GM12891 (cell line): Measurements from ENCODE around the gene LRRC59.
A peak's percentile ranks its signal among the peaks of the same experiment; 100 is the strongest.
"Not testable (repeated sequence)": the region's sequence is repeated elsewhere in the genome, so short reads cannot be mapped to it uniquely, and the experiment has no call there.

Experiments
- DNase-seq: peaks from one replicate; pipeline ENCODE4 v3.0.0; 2011; ENCODE audit warnings: low spot score; ENCODE audit not compliant: insufficient read length
- FAIRE-seq: peaks from 2 replicates; lab custom pipeline; 2011; peaks lifted over from hg19 to GRCh38; lab: Jason Lieb, UNC
- PAX5 ChIP-seq: IDR thresholded peaks from 2 replicates; pipeline ENCODE4 v1.6.1; 2011; ENCODE audit warnings: low read length, moderate library complexity, mild to moderate bottlenecking; ENCODE audit not compliant: insufficient read depth, severe bottlenecking
- POLR2A ChIP-seq: IDR thresholded peaks from 2 replicates; pipeline ENCODE4 v1.6.1; 2011; ENCODE audit warnings: low read depth, low read length, control low read depth
- POLR2AphosphoS5 ChIP-seq: IDR thresholded peaks from 2 replicates; pipeline ENCODE4 v1.6.1; 2011; ENCODE audit warnings: low read depth, low read length, control low read depth
- POU2F2 ChIP-seq: IDR thresholded peaks from 2 replicates; pipeline ENCODE4 v1.6.1; 2011; ENCODE audit warnings: low read depth, mild to moderate bottlenecking, control low read depth, low read length, moderate library complexity
- SPI1 ChIP-seq: IDR thresholded peaks from 2 replicates; pipeline ENCODE4 v1.6.1; 2011; ENCODE audit warnings: low read depth, low read length, control low read depth
- TAF1 ChIP-seq: IDR thresholded peaks from 2 replicates; pipeline ENCODE4 v1.6.1; 2011; ENCODE audit warnings: low read depth, low read length, control low read depth

Gene LRRC59

GRCh38 chr17:50432125-50432762 lies 34.9 kb upstream of the LRRC59 start:
- DNase-seq (no peak), FAIRE-seq (no peak)
- no peak for TF ChIP-seq SPI1
- no peak for TF ChIP-seq POLR2A
- no peak for TF ChIP-seq POU2F2
- no peak for TF ChIP-seq PAX5
- no peak for TF ChIP-seq TAF1
- no peak for TF ChIP-seq POLR2AphosphoS5

GRCh38 chr17:50430821-50431618 lies 33.7 kb upstream of the LRRC59 start:
- TF ChIP-seq POLR2A (no peak), TAF1 (no peak), PAX5 (no peak), POLR2AphosphoS5 (no peak), SPI1 (no peak), POU2F2 (no peak)
- no peak for FAIRE-seq
- no peak for DNase-seq

- DNase-seq (no peak), FAIRE-seq (no peak)
- no peak for TF ChIP-seq POU2F2
- no peak for TF ChIP-seq PAX5
- no peak for TF ChIP-seq POLR2AphosphoS5
- no peak for TF ChIP-seq SPI1
- TF ChIP-seq TAF1 = no peak
- TF ChIP-seq POLR2A = no peak
Observed at GRCh38 chr17:50429793-50430192, 32.5 kb upstream of the LRRC59 start.

GRCh38 chr17:50428831-50429424 lies 31.6 kb upstream of the LRRC59 start:
- TF ChIP-seq PAX5 = no peak
- TF ChIP-seq SPI1 = no peak
- TF ChIP-seq POU2F2 = no peak
- no peak for TF ChIP-seq TAF1
- no peak for TF ChIP-seq POLR2AphosphoS5
- TF ChIP-seq POLR2A = no peak
- DNase-seq = no peak
- no peak for FAIRE-seq

GRCh38 chr17:50428126-50428525 lies 30.8 kb upstream of the LRRC59 start:
- DNase-seq, FAIRE-seq: not testable (repeated sequence)

- no peak for DNase-seq
- FAIRE-seq = peak; percentile 78
- TF ChIP-seq TAF1 (no peak), POU2F2 (no peak), POLR2A (no peak), POLR2AphosphoS5 (no peak), SPI1 (no peak), PAX5 (no peak)
Observed at GRCh38 chr17:50426814-50427787, 29.8 kb upstream of the LRRC59 start.

- TF ChIP-seq SPI1 (no peak), POLR2A (no peak), TAF1 (no peak), PAX5 (no peak), POLR2AphosphoS5 (no peak), POU2F2 (no peak)
- no peak for FAIRE-seq
Observed at GRCh38 chr17:50426472-50426782, 29.1 kb upstream of the LRRC59 start.

GRCh38 chr17:50425682-50426471 lies 28.6 kb upstream of the LRRC59 start, which contains the start of gene ACSF2:
ACSF2 (plus strand) TSS chr17:50426218; CDS start chr17:50426262, 44 bp downstream.
- TF ChIP-seq SPI1 (no peak), PAX5 (no peak), POU2F2 (no peak), TAF1 (no peak), POLR2AphosphoS5 (no peak), POLR2A (no peak)
- peak; percentile 75 for FAIRE-seq
- peak; percentile 80 for DNase-seq

More at GRCh38 chr17:50426472-50426782, 29.1 kb upstream of the LRRC59 start:
- DNase-seq = no peak
